ENCODE results near the gene VPS4B.

Gene VPS4B

GRCh38 chr18:63405986-63406385 lies 16.3 kb downstream of the VPS4B start:
- TF ChIP-seq, protein P1, sequence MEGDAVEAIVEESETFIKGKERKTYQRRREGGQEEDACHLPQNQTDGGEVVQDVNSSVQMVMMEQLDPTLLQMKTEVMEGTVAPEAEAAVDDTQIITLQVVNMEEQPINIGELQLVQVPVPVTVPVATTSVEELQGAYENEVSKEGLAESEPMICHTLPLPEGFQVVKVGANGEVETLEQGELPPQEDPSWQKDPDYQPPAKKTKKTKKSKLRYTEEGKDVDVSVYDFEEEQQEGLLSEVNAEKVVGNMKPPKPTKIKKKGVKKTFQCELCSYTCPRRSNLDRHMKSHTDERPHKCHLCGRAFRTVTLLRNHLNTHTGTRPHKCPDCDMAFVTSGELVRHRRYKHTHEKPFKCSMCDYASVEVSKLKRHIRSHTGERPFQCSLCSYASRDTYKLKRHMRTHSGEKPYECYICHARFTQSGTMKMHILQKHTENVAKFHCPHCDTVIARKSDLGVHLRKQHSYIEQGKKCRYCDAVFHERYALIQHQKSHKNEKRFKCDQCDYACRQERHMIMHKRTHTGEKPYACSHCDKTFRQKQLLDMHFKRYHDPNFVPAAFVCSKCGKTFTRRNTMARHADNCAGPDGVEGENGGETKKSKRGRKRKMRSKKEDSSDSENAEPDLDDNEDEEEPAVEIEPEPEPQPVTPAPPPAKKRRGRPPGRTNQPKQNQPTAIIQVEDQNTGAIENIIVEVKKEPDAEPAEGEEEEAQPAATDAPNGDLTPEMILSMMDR (IDR thresholded peaks at IDR 0.05): no peak

- TF ChIP-seq, protein P1 (IDR thresholded peaks at IDR 0.05): no peak
Observed at GRCh38 chr18:63402246-63403162, 19.8 kb downstream of the VPS4B start.

DNA sequence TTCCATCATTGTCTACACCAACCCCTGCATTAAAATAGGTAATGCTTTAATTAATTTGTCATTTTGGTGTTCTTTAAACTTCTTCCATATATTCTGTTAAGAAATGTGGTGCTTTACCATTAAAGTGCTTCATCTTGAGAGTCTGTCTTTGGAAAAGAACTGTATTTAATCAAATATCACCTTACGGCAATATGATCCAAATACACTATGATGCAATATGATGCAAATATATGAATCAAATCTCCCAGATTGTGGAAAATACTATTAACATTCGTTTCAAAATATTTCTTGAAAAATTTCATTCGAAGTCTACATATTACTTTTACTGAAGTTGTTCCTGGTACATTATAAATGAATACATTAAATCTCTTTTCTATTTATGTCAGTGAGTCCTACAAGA lies 23.0 kb downstream of the VPS4B start:
- TF ChIP-seq, protein P1 (IDR thresholded peaks at IDR 0.05): no peak

GRCh38 chr18:63397349-63397748 lies 24.9 kb downstream of the VPS4B start:
- TF ChIP-seq, protein P1 (IDR thresholded peaks at IDR 0.05): no peak

- TF ChIP-seq, protein P1 (IDR thresholded peaks at IDR 0.05): no peak
Observed at GRCh38 chr18:63395503-63395902, 26.8 kb downstream of the VPS4B start.

DNA sequence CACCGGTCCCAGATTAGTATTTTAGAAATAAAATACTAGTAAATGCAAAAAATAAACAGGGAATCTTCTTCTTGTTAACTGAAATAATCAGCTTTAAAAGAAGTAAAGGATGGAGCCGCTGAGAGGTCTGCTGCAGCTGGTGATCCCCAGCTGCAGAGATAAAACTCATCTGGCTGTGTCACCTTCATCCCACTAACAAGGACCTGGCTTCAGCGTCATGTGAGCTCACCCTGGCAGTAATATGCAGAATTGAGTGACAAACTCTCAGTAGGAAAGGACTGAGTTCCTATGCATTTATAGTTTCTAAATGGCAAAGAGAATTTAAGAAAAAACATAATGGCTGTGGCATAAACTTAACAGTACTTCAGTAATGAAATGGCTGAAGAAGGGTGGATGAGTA lies 27.3 kb downstream of the VPS4B start:
- TF ChIP-seq, protein P1 (IDR thresholded peaks at IDR 0.05): no peak

DNA sequence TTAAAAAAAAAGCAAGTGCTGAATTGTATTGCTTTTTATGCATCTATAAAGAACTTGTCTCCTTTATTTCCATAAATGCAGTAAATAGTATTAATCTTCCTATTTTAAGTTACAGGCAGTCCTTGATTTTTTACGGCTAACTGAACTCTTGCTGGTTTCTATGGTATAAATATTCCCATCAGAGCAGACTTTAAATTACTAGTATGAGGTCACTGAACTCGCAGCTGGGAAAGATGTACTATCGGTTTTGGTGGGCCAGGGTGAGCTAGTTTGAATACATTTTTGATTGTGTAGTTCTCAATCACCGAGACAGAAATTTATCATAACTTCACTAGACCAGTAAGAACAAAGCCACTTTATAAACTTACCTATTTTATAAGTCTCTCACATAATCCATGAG lies 34.4 kb downstream of the VPS4B start:
- TF ChIP-seq, protein P1 (IDR thresholded peaks at IDR 0.05): no peak
